ENCODE measurements around the gene KHDC3L.
"Not testable (repeated sequence)": the region's sequence is repeated elsewhere in the genome, so short reads cannot be mapped to it uniquely, and the experiment has no call there.

KHDC3L gene

DNA sequence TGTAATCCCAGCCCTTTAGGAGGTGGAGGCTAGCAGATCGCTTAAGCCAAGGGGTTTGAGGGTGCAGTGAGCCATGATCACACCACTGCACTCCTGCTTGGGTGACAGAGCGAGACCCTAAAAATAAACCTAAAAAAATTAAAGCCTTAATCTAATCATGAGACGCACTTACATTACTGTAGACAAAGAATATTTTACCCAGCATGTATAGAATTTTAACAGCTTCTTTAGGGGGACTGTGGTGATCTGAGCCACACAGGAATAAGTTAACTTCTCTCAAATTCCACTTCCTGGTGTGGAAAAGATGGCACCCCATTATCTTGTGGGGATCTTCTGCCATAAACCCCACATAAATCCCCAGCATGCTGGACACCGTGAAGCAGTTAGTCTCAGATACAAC, 9.5 kb downstream of the KHDC3L start:
- DNase-seq, result no peak

DNA sequence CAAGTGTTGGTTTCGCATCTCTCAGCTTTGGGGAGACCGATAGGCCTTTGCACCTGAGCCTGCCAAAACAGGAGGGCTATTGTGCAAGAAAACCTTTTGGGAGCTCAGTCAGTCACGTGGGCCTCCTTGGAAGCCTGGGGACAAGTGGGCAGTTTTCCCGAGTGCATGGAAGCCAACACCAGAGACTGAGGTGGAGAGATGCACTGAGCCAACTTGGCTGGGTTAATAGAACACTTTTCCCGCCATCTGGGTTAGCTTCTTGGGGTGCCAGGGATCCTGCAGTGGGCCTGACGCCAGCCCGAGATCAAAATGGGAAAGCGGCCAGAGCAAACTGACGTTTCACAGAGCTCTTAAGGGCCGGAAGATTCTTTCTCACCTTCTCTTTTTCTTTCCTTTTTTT, 10.1 kb downstream of the KHDC3L start:
- no peak for DNase-seq

DNA sequence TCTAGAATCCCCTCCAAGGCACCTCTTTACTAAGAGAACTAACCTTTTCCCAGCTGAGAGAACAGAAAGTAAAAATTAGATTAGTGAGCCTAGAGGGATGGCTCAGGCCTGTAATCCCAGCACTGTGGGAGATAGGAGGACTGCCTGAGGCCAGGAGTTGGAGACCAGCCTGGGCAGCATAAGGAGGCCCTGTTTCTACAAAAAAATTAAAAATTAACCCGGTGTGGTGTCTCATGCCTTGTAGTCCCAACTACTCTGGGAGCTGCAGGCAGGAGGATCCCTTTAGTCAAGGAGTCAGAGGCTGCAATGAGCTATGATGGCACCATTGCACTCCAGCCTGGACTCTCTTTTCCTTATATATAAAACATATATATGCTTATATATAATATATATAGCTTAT, 12.8 kb downstream of the KHDC3L start:
- DNase-seq, result no peak

DNA sequence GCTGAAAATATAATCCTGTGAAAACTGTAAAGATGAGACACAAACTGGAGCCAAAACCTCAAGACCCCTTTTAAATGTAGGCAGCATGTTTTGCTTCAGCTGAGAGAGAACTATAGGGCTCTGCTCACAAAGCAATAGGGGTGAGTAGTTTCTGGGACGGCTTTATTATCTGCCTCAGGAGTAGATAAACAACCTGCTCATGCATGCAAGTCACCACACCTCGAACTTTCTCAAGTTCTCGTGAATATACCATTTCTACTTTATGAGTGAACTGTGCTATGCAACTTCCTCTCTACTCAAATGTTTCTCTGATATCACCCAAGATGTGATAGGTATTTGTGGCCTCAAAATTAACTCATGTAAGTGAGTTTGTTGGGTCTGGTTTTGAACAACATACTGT, 14.8 kb downstream of the KHDC3L start:
- DNase-seq, result no peak

DNA sequence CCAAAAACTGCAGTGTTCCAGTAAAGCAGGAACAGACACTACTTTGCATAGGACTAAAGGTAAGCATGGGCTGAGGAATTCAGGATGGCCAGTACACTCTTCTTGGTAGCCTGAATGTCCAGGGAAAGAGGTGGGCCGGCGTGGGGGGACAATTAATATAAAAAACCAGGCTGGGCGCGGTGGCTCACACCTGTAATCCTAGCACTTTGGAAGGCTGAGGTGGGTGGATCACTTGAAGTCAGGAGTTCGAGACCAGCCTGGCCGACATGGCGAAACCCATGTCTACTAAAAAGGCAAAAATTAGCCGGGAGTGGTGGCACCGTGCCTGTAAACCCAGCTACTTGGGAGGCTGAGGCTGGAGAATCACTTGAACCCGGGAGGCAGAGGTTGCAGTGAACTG, 19.1 kb downstream of the KHDC3L start:
- DNase-seq, result not testable (repeated sequence)

DNA sequence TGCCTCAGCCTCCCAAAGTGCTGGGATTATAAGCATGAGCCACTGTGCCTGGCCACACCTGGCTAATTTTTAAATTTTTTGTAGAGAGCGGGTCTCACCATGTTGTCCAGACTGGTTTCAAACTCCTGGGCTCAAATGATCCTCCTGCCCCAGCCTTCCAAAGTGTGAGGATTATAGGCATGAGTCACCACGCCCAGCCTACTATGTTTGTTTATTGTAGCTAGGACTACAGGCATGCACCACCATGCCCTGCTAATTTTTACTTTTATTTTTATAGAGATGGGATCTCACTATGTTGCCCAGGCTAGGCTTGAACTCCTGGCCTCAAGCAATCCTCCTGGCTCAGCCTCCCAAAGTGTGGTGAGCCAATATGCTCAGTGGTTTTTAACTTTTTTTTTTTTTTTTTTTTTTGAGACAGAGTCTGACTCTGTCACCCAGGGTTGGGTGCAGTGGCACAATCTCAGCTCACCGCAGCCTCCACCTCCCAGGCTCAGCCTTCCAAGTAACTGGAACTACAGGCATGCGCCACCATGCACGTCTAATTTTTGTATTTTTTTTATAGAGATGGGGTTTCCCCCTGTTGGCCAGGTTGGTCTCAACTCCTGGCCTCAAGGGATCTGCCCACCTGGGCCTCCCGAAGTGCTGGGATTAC, 20.1 kb downstream of the KHDC3L start:
- DNase-seq, result no peak

DNA sequence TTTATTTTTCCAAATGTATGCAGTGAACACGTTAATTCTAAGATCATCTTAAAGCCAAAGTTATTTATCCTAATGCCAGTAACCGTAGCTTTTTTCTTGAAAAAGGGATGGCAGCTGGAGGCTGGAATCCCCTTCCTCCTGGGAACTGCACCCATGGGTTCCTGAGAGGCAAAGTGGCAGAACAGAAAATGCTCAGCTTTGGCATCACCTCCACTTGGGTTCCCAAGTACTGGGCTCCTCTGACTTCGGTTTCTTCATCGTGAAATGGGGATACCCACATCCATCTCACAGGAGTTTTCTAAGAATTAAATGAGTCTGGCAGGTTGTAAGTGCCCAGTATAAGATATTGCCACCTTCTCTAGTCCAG, 26.0 kb downstream of the KHDC3L start:
- no peak for DNase-seq

DNA sequence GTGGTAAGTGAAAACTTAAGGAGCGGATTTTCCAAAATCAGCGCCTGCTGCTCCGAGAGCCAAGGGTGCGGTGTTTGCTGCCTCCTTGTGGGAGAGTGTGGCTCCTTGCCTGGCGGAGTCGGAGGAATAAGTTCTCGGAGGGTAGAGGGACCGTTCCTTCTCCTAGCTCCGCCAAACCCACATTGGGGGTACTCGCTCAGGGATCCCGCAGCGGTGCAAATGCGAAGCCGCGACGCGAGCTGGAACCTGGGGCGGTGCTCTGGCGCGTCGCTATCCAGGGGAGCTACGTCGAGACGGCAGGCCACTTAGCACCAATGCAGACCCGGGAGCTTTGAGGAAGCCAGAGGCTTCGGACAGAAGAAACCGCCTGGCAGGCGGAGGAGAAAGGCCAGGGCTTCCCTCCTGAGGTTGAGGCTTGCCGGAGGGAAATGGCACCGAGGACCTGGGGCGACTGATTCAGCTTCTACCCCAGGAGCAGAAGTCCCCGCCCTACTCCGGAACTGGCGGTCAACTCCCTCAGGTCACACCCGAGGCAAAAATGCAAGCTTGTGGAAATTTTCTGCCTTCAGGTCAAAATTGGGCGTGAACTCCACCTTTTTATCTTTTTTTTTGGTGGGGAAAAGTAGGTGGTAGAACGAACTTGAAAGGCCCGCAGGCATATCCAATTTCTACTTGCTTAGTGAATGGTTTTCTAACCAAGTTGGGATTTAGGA, 26.5 kb downstream of the KHDC3L start:
- peak; percentile 67 to 83 for DNase-seq

DNA sequence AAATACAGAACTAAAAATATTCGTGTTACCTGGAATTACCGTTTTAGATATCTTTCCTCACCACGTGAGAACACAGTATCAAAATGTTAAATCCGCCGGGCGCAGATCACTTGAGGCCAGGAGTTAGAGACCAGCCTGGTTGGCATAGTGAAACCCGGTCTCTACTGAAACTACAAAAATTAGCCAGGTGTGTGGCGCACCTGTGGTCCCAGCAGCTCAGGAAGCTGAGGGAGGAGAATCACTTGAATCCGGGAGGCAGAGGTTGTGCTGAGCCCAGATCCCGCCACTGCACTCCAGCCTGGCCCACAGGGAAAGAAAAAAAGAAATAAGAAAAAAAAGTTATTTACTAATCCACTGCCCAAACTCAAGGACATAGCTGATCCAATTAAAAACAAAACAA, 27.4 kb downstream of the KHDC3L start:
- DNase-seq, result no peak

DNA sequence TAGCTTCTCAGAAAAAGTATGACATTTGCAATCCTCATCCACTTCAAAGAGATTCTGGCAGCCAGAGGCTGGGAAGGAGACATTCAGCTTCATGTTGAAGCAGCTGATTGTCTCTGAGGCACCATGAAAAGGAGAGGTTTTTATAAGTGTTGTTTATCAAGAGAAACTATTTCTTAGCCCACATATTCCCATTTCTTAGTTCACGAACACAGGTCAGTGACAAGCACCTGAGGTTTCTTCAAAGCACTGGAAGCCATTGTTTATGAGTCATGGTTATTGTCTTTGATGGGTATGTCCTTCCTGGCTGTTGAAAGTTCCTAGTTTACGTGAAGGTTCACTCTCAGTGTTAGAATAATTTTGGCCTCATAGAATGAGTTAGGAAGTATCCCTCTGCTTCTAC, 29.2 kb downstream of the KHDC3L start:
- DNase-seq, result no peak

DNA sequence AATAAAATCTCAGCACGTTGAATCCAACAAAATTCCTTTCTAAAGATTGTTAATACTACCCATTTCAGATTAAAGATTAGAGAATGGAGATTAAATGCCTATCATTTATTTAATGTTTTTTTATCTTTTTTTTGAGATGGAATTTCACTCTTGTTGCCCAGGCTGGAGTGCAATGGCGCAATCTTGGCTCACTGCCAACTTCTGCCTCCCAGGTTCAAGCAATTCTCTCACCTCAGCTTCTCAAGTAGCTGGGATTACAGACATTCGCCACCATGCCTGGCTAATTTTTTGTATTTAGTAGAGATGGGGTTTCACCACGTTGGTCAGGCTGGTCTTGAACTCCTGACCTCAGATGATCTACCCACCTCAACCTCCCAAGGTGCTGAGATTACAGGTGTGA, 29.7 kb downstream of the KHDC3L start:
- DNase-seq, result not testable (repeated sequence)

DNA sequence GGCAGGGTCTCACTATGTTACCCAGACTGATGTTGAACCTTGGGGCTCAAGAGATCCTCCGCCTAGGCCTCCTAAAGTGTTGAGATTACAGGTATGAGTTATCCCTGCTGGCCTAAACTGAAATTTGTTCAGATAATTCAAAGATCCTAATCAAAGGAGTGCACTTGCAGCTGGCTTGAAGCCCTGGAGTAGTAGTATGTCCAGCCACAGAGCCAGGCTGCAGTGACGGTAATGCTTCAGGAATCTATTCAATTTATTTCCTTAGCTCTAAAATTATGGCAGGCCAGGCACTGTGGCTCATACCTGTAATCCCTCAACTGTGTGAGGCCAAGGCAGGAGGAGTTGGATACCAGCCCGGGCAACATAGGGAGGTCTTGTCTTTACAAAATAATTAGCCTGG, 30.8 kb downstream of the KHDC3L start:
- no peak for DNase-seq

DNA sequence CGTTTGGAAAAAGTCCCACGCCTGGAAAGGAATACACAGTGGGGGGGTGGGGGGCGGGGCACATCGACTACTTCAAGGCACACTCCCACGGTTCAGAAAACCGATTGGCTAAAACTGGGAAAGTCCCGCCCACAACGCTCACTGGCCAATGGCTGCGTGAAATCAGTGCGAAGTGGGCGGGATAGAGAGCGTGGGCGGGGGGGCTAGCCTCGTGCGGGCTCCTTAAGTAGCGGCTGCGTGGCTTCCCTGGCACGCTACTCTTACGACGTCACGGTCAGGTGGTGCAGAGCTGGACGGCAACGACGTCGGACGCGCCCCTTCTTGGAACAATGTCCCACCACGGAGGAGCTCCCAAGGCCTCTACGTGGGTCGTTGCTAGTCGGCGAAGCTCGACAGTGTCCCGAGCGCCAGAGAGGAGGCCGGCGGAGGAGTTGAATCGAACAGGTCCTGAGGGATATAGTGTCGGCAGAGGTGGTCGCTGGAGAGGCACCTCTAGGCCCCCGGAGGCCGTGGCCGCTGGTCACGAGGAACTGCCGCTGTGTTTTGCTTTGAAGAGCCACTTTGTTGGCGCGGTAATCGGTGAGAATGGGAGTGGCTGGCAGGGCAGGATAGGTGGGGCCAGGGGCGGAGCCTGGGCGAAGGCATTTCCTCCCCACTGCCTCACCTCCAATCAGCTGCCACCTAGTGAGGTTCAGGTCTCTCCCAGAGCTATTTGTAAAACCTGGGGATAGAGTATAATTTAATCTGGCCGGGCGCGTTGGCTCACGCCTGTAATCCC, 32.3 kb downstream of the KHDC3L start, which contains the start of gene DDX43:
Gene DDX43 (plus strand): TSS at position 252 of the 778 bp plus-strand sequence. CDS start 78 bp downstream, at position 330.
- DNase-seq, result peak; percentile 65 to 76

DNA sequence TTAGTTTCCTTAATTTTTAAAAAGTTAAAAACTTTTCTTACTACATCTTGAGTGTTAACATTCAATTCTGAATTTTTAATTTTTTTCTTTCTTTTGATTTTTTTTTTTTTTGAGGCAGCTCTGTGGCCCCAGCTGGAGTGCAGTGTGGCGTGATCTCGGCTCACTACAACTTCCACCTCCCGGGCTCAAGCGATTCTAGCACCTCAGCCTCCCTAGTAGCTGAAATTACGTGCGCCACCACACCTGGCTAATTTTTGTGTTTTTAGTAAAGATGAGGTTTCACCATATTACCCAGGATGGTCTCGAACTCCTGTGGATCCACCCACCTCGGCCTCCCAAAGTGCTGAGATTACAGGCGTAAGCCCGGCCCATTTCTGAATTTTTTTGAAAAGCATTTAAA, 33.4 kb downstream of the KHDC3L start:
- no peak for DNase-seq

DNA sequence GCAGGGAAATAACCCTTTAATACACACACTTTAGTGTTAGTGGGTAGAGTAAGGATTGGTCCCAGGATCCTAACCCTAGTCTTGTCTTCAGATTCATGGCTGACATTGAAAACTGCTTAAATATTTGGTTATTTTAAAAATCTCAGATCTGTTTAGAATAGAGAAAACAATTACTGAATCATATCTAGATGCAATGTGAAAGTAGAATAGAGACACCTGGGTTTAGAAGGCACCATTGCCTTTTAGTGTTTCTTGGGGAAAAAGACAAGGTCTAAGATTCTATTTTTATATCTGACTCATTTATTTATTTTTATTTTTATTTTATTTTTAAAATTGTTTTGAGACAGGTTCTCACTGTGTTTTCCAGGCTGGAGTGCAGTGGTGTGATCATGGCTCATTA, 38.2 kb downstream of the KHDC3L start:
- DNase-seq, result no peak

DNA sequence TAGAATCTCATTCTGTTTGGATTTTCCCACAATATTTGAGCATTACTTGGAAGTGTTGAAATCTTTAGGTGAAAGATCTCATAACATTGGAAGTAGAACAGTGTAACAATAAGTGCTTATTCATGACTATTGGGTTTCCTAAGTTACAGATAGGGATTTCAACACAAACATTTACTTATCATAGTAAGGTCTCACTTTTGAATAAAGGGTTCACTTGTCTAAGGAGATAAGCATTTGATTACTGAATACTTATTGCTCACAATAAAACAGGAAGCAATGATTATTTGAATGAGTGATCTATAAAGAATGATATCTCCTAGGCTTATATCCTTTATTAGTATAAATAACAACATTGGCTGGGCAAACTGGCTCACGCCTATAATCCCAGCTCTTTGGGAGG, 46.9 kb downstream of the KHDC3L start:
- no peak for DNase-seq

DNA sequence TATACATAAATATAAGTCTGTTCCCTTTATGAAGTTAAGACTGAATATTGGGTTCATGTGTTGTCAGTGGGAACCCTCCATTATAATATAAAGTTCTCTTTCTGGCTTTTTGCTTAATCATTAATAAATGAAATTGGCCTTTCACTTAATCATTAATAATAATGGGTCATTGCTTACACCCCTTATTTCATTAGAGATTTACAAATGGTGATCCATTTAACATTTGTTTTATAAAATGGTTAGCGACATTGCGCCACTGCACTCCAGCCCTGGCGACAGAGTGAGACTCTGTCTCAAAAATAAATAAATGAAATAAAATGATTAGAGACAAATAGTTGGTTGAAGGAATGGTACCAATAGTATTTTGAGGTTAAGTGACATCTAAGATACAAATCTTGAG, 50.6 kb downstream of the KHDC3L start:
- no peak for DNase-seq

Data from NCI-H524 (cell line).